ENCODE measurements around the gene PSEN1.

- TF ChIP-seq CTCF (IDR thresholded peaks at IDR 0.05 in 8 of 11, conservative IDR thresholded peaks at IDR 0.05 in 3 of 11): no peak
- TF ChIP-seq POLR2A (IDR thresholded peaks at IDR 0.05): no peak
Observed at GRCh38 chr14:73207615-73208014, 71.3 kb downstream of the PSEN1 start.
